K562 (cell line): ENCODE results near the gene EFNA5. TPM values are rescaled to one million over a fixed set of nuclear protein-coding genes. Genes with fewer than 3 reads are reported as not detected.

ENCODE experiments used
- ATAC-seq: fragments of 200-7000 bp; cut with Tn5 transposase; 3 replicates; pipeline ENCODE4 v1.9.1; 2020; ENCODE audit warnings: moderate library complexity
- BruUV-seq: library from RNA; stranded (reverse); fragments of 400-500 nt; replicated peaks from 2 replicates; lab custom pipeline; 2021; lab: Mats Ljungman, UMichigan
- CTCF ChIA-PET: fragments of 300-600 bp; formaldehyde crosslinking; extraction: SDS; loops from one replicate; lab custom pipeline; 2021; ENCODE audit warnings: low intra/inter-chr PET ratio; lab: Yijun Ruan, JAX
- POLR2A ChIA-PET: fragments of 300-600, 350-650 bp; sonication (Branson Sonifier 250); formaldehyde crosslinking; extraction: SDS; loops from one replicate; lab custom pipeline; 2021; ENCODE audit warnings: antibody characterized with exemption, inconsistent platforms; lab: Yijun Ruan, JAX
- DNase-seq, 4 experiments: peaks; one replicate each; pipeline versions ENCODE4 v3.0.0 to v3.0.0-alpha.2; 2011 to 2018; ENCODE audit warnings: low spot score in 3 of 4, mixed read lengths in 3 of 4; ENCODE audit errors: extremely low read depth in 1 of 4
- FAIRE-seq: peaks from 2 replicates; lab custom pipeline; 2011; peaks lifted over from hg19 to GRCh38; lab: Jason Lieb, UNC
- H2AFZ ChIP-seq: 2 replicates; pipeline ENCODE4 v1.6.0; 2011; ENCODE audit warnings: low read depth, low read length, control low read depth, inconsistent platforms
- H3K27ac ChIP-seq: fragments of 200-600 bp; 3 replicates; pipeline ENCODE4 v1.8.0; 2011; ENCODE audit warnings: low read depth, mild to moderate bottlenecking, control low read depth, inconsistent platforms, low read length, moderate library complexity, mixed read lengths; ENCODE audit errors: extremely low read depth
- H3K27me3 ChIP-seq, 2 experiments: fragments of 300-600 bp in 1 of 2; 2 replicates in 1 of 2; 3 replicates in 1 of 2; pipeline versions ENCODE4 v1.6.0 to v1.8.0; 2011; ENCODE audit warnings: inconsistent platforms in 2 of 2, low read length in 2 of 2, mild to moderate bottlenecking in 1 of 2, mixed read lengths in 1 of 2, moderate library complexity in 1 of 2; ENCODE audit not compliant: control insufficient read depth in 2 of 2, insufficient read depth in 2 of 2
- H3K36me3 ChIP-seq: fragments of 300-600 bp; 3 replicates; pipeline ENCODE4 v1.8.0; 2011; ENCODE audit warnings: mild to moderate bottlenecking, low read length, inconsistent platforms; ENCODE audit not compliant: control insufficient read depth, insufficient read depth
- H3K4me1 ChIP-seq, 2 experiments: fragments of 200-600 bp in 1 of 2; replicated peaks in 1 of 2; 2 replicates in 1 of 2; 3 replicates in 1 of 2; pipeline versions ENCODE4 v1.5.1 to v1.8.0; 2011; ENCODE audit warnings: inconsistent platforms in 2 of 2, low read length in 2 of 2, mild to moderate bottlenecking in 1 of 2, mixed read lengths in 1 of 2, moderate library complexity in 1 of 2; ENCODE audit not compliant: control insufficient read depth in 2 of 2, insufficient read depth in 2 of 2
- H3K4me2 ChIP-seq: 2 replicates; pipeline ENCODE4 v1.6.1; 2011; ENCODE audit warnings: low read length, control low read depth, inconsistent platforms, mixed read lengths; ENCODE audit not compliant: insufficient read depth
- H3K4me3 ChIP-seq: fragments of 200-600 bp; sonication (generic), shearing (Covaris generic); 2 replicates; pipeline ENCODE4 v1.5.1; 2016; ENCODE audit warnings: control low read depth, inconsistent platforms
- H3K79me2 ChIP-seq: fragments of 200-600 bp; 3 replicates; pipeline ENCODE4 v1.8.0; 2011; ENCODE audit warnings: low read length, inconsistent platforms; ENCODE audit not compliant: control insufficient read depth, insufficient read depth
- H3K9ac ChIP-seq, 2 experiments: 2 replicates each; pipeline versions ENCODE4 v1.6.0 to v1.6.1; 2011; ENCODE audit warnings: low read depth in 2 of 2, low read length in 2 of 2, control low read depth in 1 of 2, inconsistent platforms in 1 of 2, mild to moderate bottlenecking in 1 of 2, mixed read lengths in 1 of 2; ENCODE audit not compliant: insufficient read depth in 1 of 2
- H3K9me1 ChIP-seq: one replicate; pipeline ENCODE4 v1.6.0; 2011; ENCODE audit warnings: inconsistent platforms, mild to moderate bottlenecking, low read length, moderate library complexity; ENCODE audit not compliant: control insufficient read depth, insufficient read depth
- H3K9me3 ChIP-seq: replicated peaks from 2 replicates; pipeline ENCODE4 v1.5.1; 2011; ENCODE audit warnings: low read depth, low read length, inconsistent platforms; ENCODE audit not compliant: control insufficient read depth, insufficient read depth
- H4K20me1 ChIP-seq: replicated peaks from 2 replicates; pipeline ENCODE4 v1.6.1; 2011; ENCODE audit warnings: low read length, inconsistent platforms, mixed read lengths; ENCODE audit not compliant: control insufficient read depth, insufficient read depth
- BRF1 ChIP-seq: IDR thresholded peaks from 3 replicates; pipeline ENCODE4 v1.6.1; 2011; ENCODE audit warnings: borderline replicate concordance, mild to moderate bottlenecking; ENCODE audit not compliant: insufficient read length; ENCODE audit errors: extremely low read depth
- EGR1 ChIP-seq: fragments of 450-650 bp; conservative IDR thresholded peaks from 2 replicates; pipeline ENCODE4 v1.6.1; 2017; ENCODE audit warnings: mild to moderate bottlenecking
- FOXP1 ChIP-seq: sonication (generic); formaldehyde crosslinking; IDR thresholded peaks from 2 replicates; pipeline ENCODE4 v1.8.0; 2022; ENCODE audit warnings: mild to moderate bottlenecking, missing genetic modification reagents
- RBBP5 ChIP-seq: fragments of 200-600 bp; sonication (generic); IDR thresholded peaks from 2 replicates; pipeline ENCODE4 v1.6.1; 2012; ENCODE audit warnings: borderline replicate concordance, mild to moderate bottlenecking, low read length, control low read depth, inconsistent platforms; ENCODE audit not compliant: insufficient read depth, poor library complexity, severe bottlenecking
- ZNF253 ChIP-seq: fragments of 250-450 bp; sonication (Bioruptor Pico); conservative IDR thresholded peaks from 2 replicates; pipeline ENCODE4 v1.6.1; 2021; ENCODE audit warnings: mild to moderate bottlenecking
- ZNF511 ChIP-seq: sonication (generic); formaldehyde crosslinking; IDR thresholded peaks from 2 replicates; pipeline ENCODE4 v1.8.0; 2022; ENCODE audit warnings: mild to moderate bottlenecking, missing genetic modification reagents
- WGBS: fragments of 100-300 bp; shearing (Covaris generic); methylation state at CpG from one replicate; pipeline ENCODE4 v1.1.6; 2016; ENCODE audit warnings: low coverage, mixed read lengths; ENCODE audit not compliant: insufficient coverage; ENCODE audit errors: missing lambda C conversion rate; 5-methylcytosine and 5-hydroxymethylcytosine counted together
- in situ Hi-C: fragments of 300-500 bp; cut with MboI; formaldehyde crosslinking; loops from 4 replicates; pipeline ENCODE4 v1.15.0; 2018; ENCODE audit warnings: inconsistent platforms, mixed read lengths
- intact Hi-C: fragments of 100-400 bp; cut with micrococcal nuclease; formaldehyde crosslinking; loops from 2 replicates; pipeline ENCODE4 v1.14.2; 2022
- polyA plus RNA-seq, 8 experiments: library from polyadenylated mRNA; depleted of rRNA in 4 of 8; stranded (reverse) in 5 of 8; unstranded in 3 of 8; fragments of >200 nt; fragmentation: Nextera tagmentation in 2 of 8; fragmentation: Illumina TruSeq in 1 of 8; extraction: Ambion mirVana in 2 of 8; extraction: Trizol in 1 of 8; gene quantifications; 2 replicates each; pipeline versions ENCODE4 v1.2.1 to v1.2.3, GENCODE V29; 2011 to 2014; ENCODE audit warnings: inconsistent platforms in 1 of 8, missing spikeins in 1 of 8
- total RNA-seq, 7 experiments: library from RNA; depleted of rRNA in 6 of 7; stranded (reverse); fragments of >200 nt in 6 of 7; fragmentation: Illumina TruSeq in 2 of 7; extraction: Trizol in 2 of 7; gene quantifications; 2 replicates each; pipeline versions ENCODE4 v1.2.1 to v1.2.3, GENCODE V29; 2011 to 2021; ENCODE audit warnings: low replicate concordance in 1 of 7

Gene EFNA5
- total and polyA plus RNA-seq, 9 of the 15 experiments (the other 6 are each of a cell fraction or from before 2014, with no cell fraction given), result 0.20 TPM; not detected in 8

- CTCF ChIA-PET, result no interaction called here
- Histone ChIP-seq H3K36me3 (no peaks in the 10 kb centered on the region), H2AFZ (no peak overlapping the region), H3K9me1 (no peaks in the 10 kb centered on the region), H4K20me1 (no peaks in the 10 kb centered on the region), H3K9me3 (no peaks in the 10 kb centered on the region), H3K4me1 (no peaks in the 10 kb centered on the region), H3K27ac (no peak overlapping the region), H3K27me3 (no peaks in the 10 kb centered on the region), H3K9ac (no peak overlapping the region), H3K4me3 (no peak overlapping the region), H3K4me2 (no peak overlapping the region), H3K79me2 (no peaks in the 10 kb centered on the region)
- no TSS peak for BruUV-seq
- no peak for DNase-seq
- intact Hi-C loops (no loop called here), in situ Hi-C loops (no loop called here)
- POLR2A ChIA-PET, result interaction anchor here (1.2 kb wide), 1 partner anchor 10 kb away, joined by 3 read pairs; no protein-coding TSS in a partner anchor
- TF ChIP-seq FOXP1 (CRISPR knock-in tag) (no peak), EGR1 (no peak), BRF1 (no peak), ZNF253 (CRISPR knock-in tag) (no peak), RBBP5 (no peak), ZNF511 (CRISPR knock-in tag) (no peak)
- 2% methylated on average over 6 of the region's 6 CpGs for WGBS
- ATAC-seq, result no peak
- FAIRE-seq, result no peak
Observed at GRCh38 chr5:107607196-107607595, 63.5 kb downstream of the EFNA5 start.
